ENCODE data around the gene UBE2F. TPM values are rescaled to one million over a fixed set of nuclear protein-coding genes. Genes with fewer than 3 reads are reported as not detected.

UBE2F gene
- total and polyA plus RNA-seq, 2 of the 4 experiments (the other 2 are of a cell fraction), result 44.6 to 59.8 TPM

- H3K23ac ChIP-seq (ENCODE audit: low read depth, low read length), result peak overlapping the region; percentile 51; the same call in 1 of the 2 replicates
- ATAC-seq (ENCODE audit: low read depth), result no peak
- H3K79me1 ChIP-seq (ENCODE audit: low read depth in 1 of 2, low read length in 2 of 2), result peaks cover 54 to 79% of the 10 kb centered on the region in 2 experiments
- H3K4me1 ChIP-seq (ENCODE audit: control insufficient read depth, insufficient read depth, low read length), result no peaks in the 10 kb centered on the region; the same call in 1 of the 2 replicates
- no peak overlapping the region for H3K4me2 ChIP-seq (ENCODE audit: low read depth, low read length)
- dilution Hi-C loops (cut with HindIII; ENCODE audit: low sequenced_read_pairs, unreplicated experiment) (no loop called here), in situ Hi-C loops (cut with MboI; ENCODE audit: low sequenced_read_pairs) (no loop called here), intact Hi-C loops (cut with micrococcal nuclease) (no loop called here)
- TF ChIP-seq USF2 (IDR thresholded peaks at IDR 0.05; ENCODE audit: low read depth, low read length), result no peak
- no peak for TF ChIP-seq MAZ (IDR thresholded peaks at IDR 0.05; ENCODE audit: borderline replicate concordance, low read depth, low read length)
- no peak for TF ChIP-seq SMC3 (IDR thresholded peaks at IDR 0.05; ENCODE audit: low read depth, low read length)
- no peak for TF ChIP-seq CHD1 (IDR thresholded peaks at IDR 0.05; ENCODE audit: low read depth, low read length)
- no peak for TF ChIP-seq RCOR1 (IDR thresholded peaks at IDR 0.05; ENCODE audit: insufficient replicate concordance, low read length)
- TF ChIP-seq MXI1 (IDR thresholded peaks at IDR 0.05; ENCODE audit: borderline replicate concordance, low read depth, low read length), result no peak
- no peak for TF ChIP-seq CEBPB (IDR thresholded peaks at IDR 0.05; ENCODE audit: low read depth, low read length)
- no peak for TF ChIP-seq RAD21 (IDR thresholded peaks at IDR 0.05; ENCODE audit: low read length)
- no peak for TF ChIP-seq ELK1 (IDR thresholded peaks at IDR 0.05; ENCODE audit: borderline replicate concordance, low read depth, low read length)
- TF ChIP-seq FOS (IDR thresholded peaks at IDR 0.05; ENCODE audit: low read depth, low read length), result no peak
- no peak for TF ChIP-seq RFX5 (IDR thresholded peaks at IDR 0.05; ENCODE audit: low read depth, low read length)
- no peak for TF ChIP-seq BHLHE40 (IDR thresholded peaks at IDR 0.05; ENCODE audit: low read depth, low read length)
- TF ChIP-seq CTCF (conservative IDR thresholded peaks at IDR 0.05; ENCODE audit: low read depth, low read length), result no peak
- no peak for TF ChIP-seq MAFK (IDR thresholded peaks at IDR 0.05; ENCODE audit: low read depth, low read length)
- no peak for TF ChIP-seq POLR2A (IDR thresholded peaks at IDR 0.05; ENCODE audit: low read depth, low read length)
- no peak for TF ChIP-seq NFE2L2 (IDR thresholded peaks at IDR 0.05; ENCODE audit: low read depth, low read length)
- 0% methylated on average over 1 of the region's 2 CpGs; no CpG with 5 or more reads in 1 of the 2 experiments for whole genome bisulfite sequencing, 2 experiments (ENCODE audit: extremely low coverage in 2 of 2, insufficient read length in 1 of 2)
- no peak overlapping the region for H2BK120ac ChIP-seq (ENCODE audit: low read depth, low read length)
- peaks cover 18% of the 10 kb centered on the region for H3K9me1 ChIP-seq (ENCODE audit: insufficient read depth, low read length)
- DNase-seq, result no peak
- no peak overlapping the region for H3K4me3 ChIP-seq (ENCODE audit: insufficient read depth, low read depth, low read length)
- H3K14ac ChIP-seq (replicated peaks; ENCODE audit: low read depth, low read length), result no peak overlapping the region
- H4K20me1 ChIP-seq (ENCODE audit: insufficient read depth, low read length), result peaks cover 63% of the 10 kb centered on the region
- BruUV-seq (replicated peaks), result no TSS peak
- H3K9me3 ChIP-seq (ENCODE audit: control insufficient read depth, insufficient read depth, low read length), result peaks cover 2% of the 10 kb centered on the region; the same call in 1 of the 2 replicates
- H2BK15ac ChIP-seq (ENCODE audit: low read depth, low read length), result no peak overlapping the region
- H3K56ac ChIP-seq (ENCODE audit: extremely low read depth, insufficient read depth, low read length), result no peak overlapping the region
- POLR2A ChIA-PET (ENCODE audit: unreplicated experiment), result no interaction called here
- H3K27me3 ChIP-seq (ENCODE audit: control insufficient read depth, insufficient read depth, low read length), result no peaks in the 10 kb centered on the region
- H3K27ac ChIP-seq (ENCODE audit: insufficient read depth, low read length), result no peak overlapping the region
- H4K8ac ChIP-seq (ENCODE audit: low read depth in 2 of 2, low read length in 2 of 2), result no peak overlapping the region
- H4K91ac ChIP-seq (ENCODE audit: insufficient read depth, low read depth, low read length), result no peak overlapping the region
- H2BK20ac ChIP-seq (ENCODE audit: low read depth, low read length), result no peak overlapping the region
- CTCF ChIA-PET, result no interaction called here
- no peak overlapping the region for H4K5ac ChIP-seq (ENCODE audit: low read depth, low read length)
- no peak overlapping the region for H3K9ac ChIP-seq (ENCODE audit: low read depth, low read length)
- no peak overlapping the region for H2BK5ac ChIP-seq (ENCODE audit: low read depth, low read length, poor library complexity, severe bottlenecking)
- no peak overlapping the region for H2AK5ac ChIP-seq (ENCODE audit: low read depth, low read length)
- no peak overlapping the region for H3K4ac ChIP-seq (ENCODE audit: low read depth, low read length)
- no peak overlapping the region for H2AK9ac ChIP-seq (replicated peaks; ENCODE audit: low read depth, low read length, poor library complexity)
- peaks cover 5% of the 10 kb centered on the region; the same call in 1 of the 2 replicates for H3K36me3 ChIP-seq (ENCODE audit: control insufficient read depth, insufficient read depth, low read length)
- no peak overlapping the region for H3K18ac ChIP-seq (ENCODE audit: low read depth, low read length)
- H2AFZ ChIP-seq (replicated peaks; ENCODE audit: low read length, poor library complexity), result no peak overlapping the region
Measured at GRCh38 chr2:237983922-237984321, 17.1 kb downstream of the UBE2F start.
